H7 (cell line): Measurements from ENCODE around the gene KCNN3. TPM values are rescaled to one million over a fixed set of nuclear protein-coding genes. Genes with fewer than 3 reads are reported as not detected.
A peak's percentile ranks its signal among the peaks of the same experiment; 100 is the strongest.

Source experiments
- DNase-seq: peaks from one replicate; pipeline ENCODE4 v3.0.0; 2012
- H3K27me3 ChIP-seq: 2 replicates; pipeline ENCODE4 v1.6.0; 2011; ENCODE audit warnings: mild to moderate bottlenecking, low read length; ENCODE audit not compliant: control insufficient read depth, insufficient read depth
- H3K36me3 ChIP-seq: replicated peaks from 2 replicates; pipeline ENCODE4 v1.5.1; 2011; ENCODE audit warnings: low read length; ENCODE audit not compliant: control insufficient read depth, insufficient read depth
- H3K4me3 ChIP-seq: 2 replicates; pipeline ENCODE4 v1.5.1; 2011; ENCODE audit warnings: low read depth, mild to moderate bottlenecking, control low read depth, low read length, moderate library complexity; ENCODE audit not compliant: insufficient read depth
- total RNA-seq: library from RNA; depleted of rRNA; stranded (reverse); fragments of >200 nt; shearing (Covaris generic); gene quantifications from 2 replicates; pipeline ENCODE4 v1.2.3, GENCODE V29; 2014

Gene KCNN3
- total RNA-seq, 1 experiment from 2014 or later = 0.62 TPM

DNA sequence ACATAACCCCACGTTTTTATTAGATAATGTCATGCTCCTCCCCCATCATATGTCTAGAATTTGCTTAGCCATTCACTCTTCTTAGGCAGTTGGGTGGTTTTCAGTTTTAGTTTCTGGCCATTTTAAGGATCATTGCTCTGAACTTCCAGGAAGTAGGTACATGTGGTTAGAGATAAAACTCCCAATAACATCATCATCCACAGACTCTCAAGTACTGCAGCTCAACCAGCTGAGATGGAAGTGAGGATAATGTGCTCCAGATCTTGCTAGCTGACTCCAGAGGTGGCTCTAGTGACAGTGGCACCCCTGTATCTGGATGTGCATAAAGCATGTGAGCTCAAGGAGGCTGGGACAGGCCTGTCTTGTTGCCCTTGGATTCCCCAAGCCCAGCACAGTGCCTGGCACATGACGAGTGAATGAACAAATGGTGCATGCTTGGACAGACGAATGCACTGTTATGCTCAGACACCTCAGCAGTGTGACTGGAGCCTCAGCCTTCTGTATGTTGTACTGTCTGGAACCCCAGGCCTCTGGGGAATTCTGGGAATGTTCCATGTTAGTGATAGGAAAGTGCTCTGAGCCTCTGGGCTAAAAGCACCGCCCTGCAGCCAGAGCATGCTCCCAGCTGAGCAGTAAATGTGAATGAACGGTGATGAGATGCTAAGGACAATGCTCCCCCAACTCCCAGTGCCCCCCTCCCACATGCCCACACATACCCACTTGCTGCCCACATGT lies 16.4 kb upstream of the KCNN3 start:
- Histone ChIP-seq H3K36me3 (no peaks in the 10 kb centered on the region), H3K27me3 (no peaks in the 10 kb centered on the region), H3K4me3 (no peak overlapping the region)
- DNase-seq = no peak

GRCh38 chr1:154884869-154885701 lies 15.0 kb upstream of the KCNN3 start:
- Histone ChIP-seq H3K36me3 (no peaks in the 10 kb centered on the region), H3K27me3 (no peaks in the 10 kb centered on the region), H3K4me3 (no peak overlapping the region)
- no peak for DNase-seq

DNA sequence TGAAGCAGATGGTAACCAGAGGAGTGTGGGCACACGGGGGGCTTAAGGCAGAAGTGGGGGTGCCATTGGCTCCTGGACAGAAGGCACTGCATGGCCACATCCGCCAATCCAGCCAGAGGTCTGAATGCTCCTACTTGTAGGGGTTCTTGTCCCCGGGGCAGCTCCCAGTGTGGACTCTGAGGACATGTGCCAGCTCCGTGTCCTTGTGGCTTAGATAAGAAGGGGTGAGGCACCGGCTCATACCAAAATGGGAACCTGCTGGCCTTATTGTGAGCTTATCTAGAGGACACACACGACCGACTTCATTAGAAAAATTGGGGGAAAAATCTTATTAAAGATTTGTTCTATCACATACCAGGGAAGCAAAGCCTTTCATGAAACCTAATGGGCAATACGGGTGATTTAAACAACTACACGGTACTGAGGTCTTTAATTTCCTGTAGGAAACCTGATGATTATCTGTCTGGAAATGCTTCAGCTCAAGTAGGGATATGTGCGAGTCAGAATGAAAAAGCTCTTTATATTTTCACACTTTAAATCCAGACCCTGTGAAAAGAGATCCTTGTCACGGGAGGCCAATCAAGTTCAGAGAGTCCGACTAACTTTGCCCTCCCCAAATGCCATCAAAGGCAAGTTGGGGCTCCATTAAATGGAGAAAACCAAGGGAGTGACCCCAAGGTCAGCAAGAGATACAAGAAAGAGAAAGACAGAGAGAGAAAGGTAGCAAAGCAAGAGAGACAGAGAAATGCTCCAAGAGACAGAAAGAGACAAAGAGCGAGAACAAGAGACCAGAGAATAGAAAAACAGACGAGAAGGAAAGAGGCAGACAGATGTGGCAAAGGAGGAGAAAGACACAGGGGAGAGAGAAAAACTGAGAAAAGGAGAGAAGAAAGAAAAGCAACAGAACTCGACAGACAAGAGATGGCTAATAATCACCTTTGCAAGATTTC lies 14.1 kb upstream of the KCNN3 start:
- Histone ChIP-seq H3K4me3 (no peak overlapping the region), H3K36me3 (no peaks in the 10 kb centered on the region), H3K27me3 (no peaks in the 10 kb centered on the region)
- DNase-seq = no peak

DNA sequence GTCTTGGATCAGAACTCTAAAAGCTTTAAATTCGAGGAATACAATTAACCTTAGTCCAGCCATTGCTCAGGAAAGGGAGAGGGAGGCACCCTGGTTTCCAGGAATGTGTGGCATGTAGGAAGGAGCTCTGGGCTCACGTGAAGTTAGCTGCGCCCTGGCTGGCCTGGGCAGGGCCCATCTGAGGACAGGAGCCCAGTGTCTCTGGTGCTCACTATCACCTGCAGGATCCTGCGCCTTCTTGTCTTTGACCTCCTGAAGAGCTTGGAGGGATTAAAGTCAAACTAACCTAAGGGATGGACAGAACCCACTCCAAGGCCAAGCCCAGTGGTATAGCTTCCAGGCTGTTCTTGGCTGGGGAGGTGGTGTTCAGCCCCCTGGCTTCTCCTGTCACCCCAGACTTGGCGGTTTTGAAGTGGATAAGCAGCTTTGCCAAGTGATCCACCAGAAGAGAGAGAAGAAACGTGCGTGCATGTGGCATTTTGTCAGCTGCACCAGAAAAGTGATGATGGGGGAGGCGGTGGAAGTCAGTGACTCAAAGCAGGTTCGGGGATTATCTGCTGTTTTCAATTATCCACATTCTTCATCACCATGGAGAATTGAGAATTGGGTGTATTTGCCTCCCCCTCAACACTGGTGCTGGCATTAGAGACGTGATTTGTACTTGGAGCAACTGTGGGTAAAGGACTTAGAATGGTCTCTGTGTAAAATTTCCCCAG lies 11.9 kb upstream of the KCNN3 start:
- no peak for DNase-seq
- H3K36me3 ChIP-seq = no peaks in the 10 kb centered on the region
- no peak overlapping the region for H3K4me3 ChIP-seq
- no peaks in the 10 kb centered on the region for H3K27me3 ChIP-seq

DNA sequence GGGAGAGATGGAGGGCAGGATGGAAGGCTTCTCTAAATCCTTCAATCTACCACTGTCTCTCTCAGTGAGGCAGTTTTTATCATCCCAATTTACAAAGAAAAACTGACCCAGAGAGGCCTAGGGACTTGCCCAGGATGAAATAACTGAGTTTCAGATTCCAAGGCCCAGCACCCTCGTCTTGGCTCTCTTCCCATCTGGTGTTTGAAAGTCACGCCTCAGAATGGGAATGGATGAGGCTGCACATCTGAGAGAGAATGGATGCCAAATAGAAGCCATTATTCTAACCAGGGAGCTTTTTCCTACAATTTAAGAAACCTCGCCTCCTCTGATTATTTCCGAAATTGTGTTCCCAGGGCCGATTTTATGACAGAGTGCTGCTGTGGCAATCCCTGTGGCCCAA lies 10.6 kb upstream of the KCNN3 start:
- Histone ChIP-seq H3K4me3 (no peak overlapping the region), H3K36me3 (no peaks in the 10 kb centered on the region), H3K27me3 (no peaks in the 10 kb centered on the region)
- no peak for DNase-seq

- no peaks in the 10 kb centered on the region for H3K27me3 ChIP-seq
- H3K4me3 ChIP-seq = no peak overlapping the region
- no peaks in the 10 kb centered on the region for H3K36me3 ChIP-seq
- DNase-seq = no peak
Measured at GRCh38 chr1:154879038-154879421, 8.9 kb upstream of the KCNN3 start.

DNA sequence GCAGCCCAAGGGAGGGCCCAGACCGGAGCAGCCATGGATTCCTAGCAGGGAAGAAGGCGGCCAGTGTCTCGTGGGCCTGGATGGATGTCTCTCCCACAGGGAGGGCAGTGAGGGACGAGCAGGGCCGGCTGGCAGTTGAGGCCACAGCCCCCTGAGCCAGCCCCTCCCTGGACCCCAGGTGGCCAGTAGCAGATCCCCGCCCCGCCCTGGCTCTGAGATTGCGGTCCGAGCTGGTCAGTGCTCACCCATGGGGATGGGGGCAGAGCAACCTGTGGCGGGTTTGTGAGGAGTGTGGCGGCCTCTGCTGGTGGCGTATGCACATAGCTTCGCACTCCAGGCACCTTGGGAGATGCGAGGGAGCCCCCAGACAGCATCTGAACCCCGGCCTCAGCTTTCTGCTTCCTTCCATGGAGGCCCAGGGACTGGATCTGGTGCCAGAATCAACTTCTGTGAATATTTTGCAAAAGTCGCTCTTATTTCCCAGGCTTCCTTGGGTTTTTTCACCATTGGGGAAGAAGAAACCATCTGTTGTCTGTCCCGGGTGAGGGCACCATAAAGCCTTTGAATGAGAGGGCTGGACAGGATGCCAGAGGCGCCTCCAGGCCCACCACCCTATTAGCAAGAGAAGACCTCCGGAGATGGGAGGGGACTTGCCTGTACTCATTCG lies 8.4 kb upstream of the KCNN3 start:
- H3K4me3 ChIP-seq = no peak overlapping the region

GRCh38 chr1:154877370-154877974 lies 7.4 kb upstream of the KCNN3 start:
- DNase-seq = no peak
- no peaks in the 10 kb centered on the region for H3K36me3 ChIP-seq
- no peaks in the 10 kb centered on the region; the same call in 1 of the 2 replicates for H3K27me3 ChIP-seq
- no peak overlapping the region for H3K4me3 ChIP-seq

More for the DNA sequence above, 8.4 kb upstream of the KCNN3 start:
- DNase-seq = peak; percentile 94
- H3K36me3 ChIP-seq = no peaks in the 10 kb centered on the region
- H3K27me3 ChIP-seq = no peaks in the 10 kb centered on the region

- no peaks in the 10 kb centered on the region for H3K36me3 ChIP-seq
- no peaks in the 10 kb centered on the region; the same call in 1 of the 2 replicates for H3K27me3 ChIP-seq
- no peak for DNase-seq
- H3K4me3 ChIP-seq = no peak overlapping the region
Measured at GRCh38 chr1:154876842-154877369, 6.8 kb upstream of the KCNN3 start.

GRCh38 chr1:154874465-154874864 lies 4.4 kb upstream of the KCNN3 start:
- Histone ChIP-seq H3K36me3 (no peaks in the 10 kb centered on the region), H3K27me3 (peaks cover 5% of the 10 kb centered on the region), H3K4me3 (no peak overlapping the region)
- DNase-seq = no peak

GRCh38 chr1:154873321-154873950 lies 3.4 kb upstream of the KCNN3 start:
- Histone ChIP-seq H3K27me3 (peaks cover 15% of the 10 kb centered on the region), H3K4me3 (no peak overlapping the region), H3K36me3 (no peaks in the 10 kb centered on the region)
- DNase-seq = no peak

DNA sequence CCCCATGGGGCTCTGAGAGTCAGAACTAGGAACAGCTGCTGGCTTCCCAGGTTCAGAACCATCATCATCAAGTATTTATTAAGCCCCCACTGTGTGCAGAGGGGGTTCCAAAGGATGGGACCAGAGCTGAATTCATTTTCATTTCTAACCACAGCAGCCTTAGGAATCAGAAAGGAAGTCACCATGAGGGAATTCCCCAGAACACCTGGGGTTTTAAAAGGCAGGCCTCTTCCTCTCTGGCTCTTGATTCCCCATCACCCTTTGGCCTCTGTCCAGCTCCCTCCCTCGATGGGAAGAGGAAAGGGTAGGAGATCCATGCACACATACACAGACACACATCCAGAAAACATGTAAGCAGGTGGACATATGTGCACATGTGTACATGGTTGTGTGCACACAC lies 1.3 kb upstream of the KCNN3 start:
- DNase-seq = peak; percentile 51
- Histone ChIP-seq H3K36me3 (no peaks in the 10 kb centered on the region), H3K27me3 (peaks cover 35% of the 10 kb centered on the region), H3K4me3 (no peak overlapping the region)

DNA sequence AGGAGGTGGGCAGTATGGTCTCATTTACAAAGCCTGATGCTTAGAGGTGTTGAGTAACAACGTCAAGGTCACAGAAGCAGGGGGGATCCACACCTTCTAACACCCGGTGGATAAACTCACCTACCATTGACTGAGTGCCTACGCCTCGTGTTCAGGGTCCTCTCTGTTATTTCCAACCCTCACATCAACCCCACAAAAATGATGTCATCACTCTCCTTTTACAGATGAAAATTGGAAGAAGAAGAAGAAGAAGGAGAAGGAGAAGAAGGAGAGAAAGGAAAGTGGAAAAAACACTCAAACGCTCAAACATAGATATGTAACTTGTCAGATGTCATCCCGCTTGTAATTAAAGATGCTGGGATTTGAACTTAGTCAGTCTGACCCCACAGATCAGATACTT lies 653 bp upstream of the KCNN3 start:
- no peak overlapping the region for H3K4me3 ChIP-seq
- DNase-seq = no peak
- peaks cover 36% of the 10 kb centered on the region for H3K27me3 ChIP-seq
- H3K36me3 ChIP-seq = no peaks in the 10 kb centered on the region
